ENCODE measurements around the gene MEF2C.

Gene MEF2C

DNA sequence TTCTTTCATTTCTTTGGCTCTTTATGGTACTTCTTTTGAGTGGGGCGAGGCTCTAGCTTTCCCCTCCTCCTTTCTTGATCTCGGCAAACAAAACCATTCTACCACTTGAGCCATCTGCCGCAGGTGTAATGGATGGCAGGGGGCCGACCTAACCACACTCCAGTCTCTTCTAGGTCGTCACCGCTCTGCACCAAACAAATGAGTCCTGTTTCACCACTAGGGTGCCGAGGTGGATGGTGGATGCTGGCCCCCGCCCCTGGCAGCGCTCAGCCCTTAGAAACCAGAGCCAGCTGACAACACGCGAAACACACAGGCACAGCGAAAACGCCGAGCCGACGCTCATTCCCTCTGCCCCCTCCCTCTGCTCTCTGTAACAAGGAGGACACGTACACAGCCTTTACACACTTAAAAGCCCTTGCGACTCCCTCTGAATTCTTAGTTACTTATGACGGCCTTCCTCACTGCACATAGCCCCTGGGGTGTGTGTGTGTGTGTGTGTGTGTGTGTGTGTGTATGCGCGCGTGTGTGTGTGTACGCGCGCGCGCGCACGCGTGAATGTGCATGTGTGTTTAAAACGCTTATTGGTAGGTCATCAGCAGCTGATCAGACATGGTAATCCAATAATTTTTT is 199.4 kb downstream of the MEF2C start:
- Histone ChIP-seq H3K4me3 (ENCODE audit: low read length) (no peak overlapping the region), H4K20me1 (ENCODE audit: control insufficient read depth, insufficient read depth, low read depth, low read length) (no peaks in the 10 kb centered on the region), H3K9me2 (replicated peaks; ENCODE audit: control insufficient read depth, low read length) (no peaks in the 10 kb centered on the region), H3K27me3 (ENCODE audit: control insufficient read depth, low read length) (no peaks in the 10 kb centered on the region), H3K4me2 (ENCODE audit: low read length) (no peak overlapping the region), H3K36me3 (ENCODE audit: control insufficient read depth, low read length) (no peaks in the 10 kb centered on the region; the same call in 1 of the 2 replicates), H3K79me2 (ENCODE audit: control insufficient read depth, low read length) (peaks cover 11% of the 10 kb centered on the region), H3K9me3 (ENCODE audit: control insufficient read depth, insufficient read depth, low read length) (no peaks in the 10 kb centered on the region), H3F3A (ENCODE audit: control insufficient read depth, insufficient read depth) (peaks cover 7% of the 10 kb centered on the region; the same call in 1 of the 2 replicates), H3K27ac (ENCODE audit: low read depth, low read length) (no peak overlapping the region), H3K4me1 (ENCODE audit: control insufficient read depth, low read length) (peaks cover 17% of the 10 kb centered on the region)
- TF ChIP-seq, protein P1, sequence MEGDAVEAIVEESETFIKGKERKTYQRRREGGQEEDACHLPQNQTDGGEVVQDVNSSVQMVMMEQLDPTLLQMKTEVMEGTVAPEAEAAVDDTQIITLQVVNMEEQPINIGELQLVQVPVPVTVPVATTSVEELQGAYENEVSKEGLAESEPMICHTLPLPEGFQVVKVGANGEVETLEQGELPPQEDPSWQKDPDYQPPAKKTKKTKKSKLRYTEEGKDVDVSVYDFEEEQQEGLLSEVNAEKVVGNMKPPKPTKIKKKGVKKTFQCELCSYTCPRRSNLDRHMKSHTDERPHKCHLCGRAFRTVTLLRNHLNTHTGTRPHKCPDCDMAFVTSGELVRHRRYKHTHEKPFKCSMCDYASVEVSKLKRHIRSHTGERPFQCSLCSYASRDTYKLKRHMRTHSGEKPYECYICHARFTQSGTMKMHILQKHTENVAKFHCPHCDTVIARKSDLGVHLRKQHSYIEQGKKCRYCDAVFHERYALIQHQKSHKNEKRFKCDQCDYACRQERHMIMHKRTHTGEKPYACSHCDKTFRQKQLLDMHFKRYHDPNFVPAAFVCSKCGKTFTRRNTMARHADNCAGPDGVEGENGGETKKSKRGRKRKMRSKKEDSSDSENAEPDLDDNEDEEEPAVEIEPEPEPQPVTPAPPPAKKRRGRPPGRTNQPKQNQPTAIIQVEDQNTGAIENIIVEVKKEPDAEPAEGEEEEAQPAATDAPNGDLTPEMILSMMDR (IDR thresholded peaks at IDR 0.05; ENCODE audit: low read depth, low read length, poor library complexity, severe bottlenecking) = no peak
- no peak for TF ChIP-seq EZH2phosphoT487 (IDR thresholded peaks at IDR 0.05; ENCODE audit: borderline replicate concordance, low read length)

DNA sequence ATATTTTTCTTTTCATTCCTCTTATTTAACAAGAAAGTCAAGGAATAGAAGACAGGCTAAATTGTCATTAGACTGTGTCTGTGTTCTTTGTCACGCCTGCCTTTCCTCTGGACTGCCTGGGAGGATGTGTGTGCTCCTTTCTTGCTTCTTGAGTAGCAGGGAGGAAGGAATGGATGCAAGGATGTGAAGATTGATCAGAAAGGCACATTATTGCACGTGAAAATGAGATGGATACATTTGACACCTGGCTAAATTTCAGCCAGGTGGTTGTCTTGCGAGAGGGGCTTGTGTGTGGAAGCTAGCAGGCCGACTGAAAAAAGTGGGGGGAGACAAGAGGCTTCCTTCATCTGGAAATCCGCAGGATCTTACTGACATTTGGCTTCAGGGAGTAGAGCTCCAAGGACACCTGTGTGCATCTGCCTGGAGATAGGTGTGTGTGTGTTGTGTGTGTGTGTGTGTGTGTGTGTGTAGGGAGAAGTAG is 200.1 kb downstream of the MEF2C start:
- H3K9me2 ChIP-seq (replicated peaks; ENCODE audit: control insufficient read depth, low read length) = no peaks in the 10 kb centered on the region
- H3K36me3 ChIP-seq (ENCODE audit: control insufficient read depth, low read length) = no peaks in the 10 kb centered on the region; the same call in 1 of the 2 replicates
- H3K4me2 ChIP-seq (ENCODE audit: low read length) = no peak overlapping the region
- TF ChIP-seq, protein P1 (IDR thresholded peaks at IDR 0.05; ENCODE audit: low read depth, low read length, poor library complexity, severe bottlenecking) = no peak
- TF ChIP-seq EZH2phosphoT487 (IDR thresholded peaks at IDR 0.05; ENCODE audit: borderline replicate concordance, low read length) = no peak
- no peak overlapping the region for H3K27ac ChIP-seq (ENCODE audit: low read depth, low read length)
- H4K20me1 ChIP-seq (ENCODE audit: control insufficient read depth, insufficient read depth, low read depth, low read length) = no peaks in the 10 kb centered on the region
- H3K27me3 ChIP-seq (ENCODE audit: control insufficient read depth, low read length) = no peaks in the 10 kb centered on the region
- peaks cover 7% of the 10 kb centered on the region; the same call in 1 of the 2 replicates for H3F3A ChIP-seq (ENCODE audit: control insufficient read depth, insufficient read depth)
- peaks cover 13% of the 10 kb centered on the region for H3K79me2 ChIP-seq (ENCODE audit: control insufficient read depth, low read length)
- H3K4me3 ChIP-seq (ENCODE audit: low read length) = no peak overlapping the region
- H3K4me1 ChIP-seq (ENCODE audit: control insufficient read depth, low read length) = peaks cover 18% of the 10 kb centered on the region
- no peaks in the 10 kb centered on the region for H3K9me3 ChIP-seq (ENCODE audit: control insufficient read depth, insufficient read depth, low read length)

DNA sequence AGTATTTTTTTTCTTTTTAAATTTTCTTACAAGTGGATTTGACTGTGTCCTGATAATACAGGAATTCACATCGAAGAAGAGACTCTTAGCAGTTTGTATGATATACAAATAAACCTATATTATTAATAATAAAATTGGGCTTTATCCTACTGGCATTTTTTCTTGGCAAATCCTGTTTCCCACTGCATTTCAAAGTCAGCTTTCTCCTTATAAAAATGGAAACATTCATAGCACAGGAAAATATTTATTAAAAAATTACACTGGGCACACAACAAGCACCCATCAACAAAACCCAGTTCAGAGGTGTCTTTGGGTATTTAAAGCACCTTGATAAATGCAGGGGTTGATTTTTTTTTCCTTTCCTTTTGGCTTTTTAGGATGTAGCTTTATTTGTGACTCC is 200.9 kb downstream of the MEF2C start:
- H4K20me1 ChIP-seq (ENCODE audit: control insufficient read depth, insufficient read depth, low read depth, low read length) = no peaks in the 10 kb centered on the region
- H3K4me3 ChIP-seq (ENCODE audit: low read length) = no peak overlapping the region
- H3K4me1 ChIP-seq (ENCODE audit: control insufficient read depth, low read length) = peaks cover 26% of the 10 kb centered on the region
- H3K27me3 ChIP-seq (ENCODE audit: control insufficient read depth, low read length) = no peaks in the 10 kb centered on the region
- peaks cover 7% of the 10 kb centered on the region; the same call in 1 of the 2 replicates for H3F3A ChIP-seq (ENCODE audit: control insufficient read depth, insufficient read depth)
- no peaks in the 10 kb centered on the region; the same call in 1 of the 2 replicates for H3K36me3 ChIP-seq (ENCODE audit: control insufficient read depth, low read length)
- H3K9me3 ChIP-seq (ENCODE audit: control insufficient read depth, insufficient read depth, low read length) = no peaks in the 10 kb centered on the region
- peaks cover 21% of the 10 kb centered on the region for H3K79me2 ChIP-seq (ENCODE audit: control insufficient read depth, low read length)
- H3K4me2 ChIP-seq (ENCODE audit: low read length) = no peak overlapping the region
- H3K27ac ChIP-seq (ENCODE audit: low read depth, low read length) = no peak overlapping the region
- TF ChIP-seq, protein P1 (IDR thresholded peaks at IDR 0.05; ENCODE audit: low read depth, low read length, poor library complexity, severe bottlenecking) = no peak
- no peak for TF ChIP-seq EZH2phosphoT487 (IDR thresholded peaks at IDR 0.05; ENCODE audit: borderline replicate concordance, low read length)
- H3K9me2 ChIP-seq (replicated peaks; ENCODE audit: control insufficient read depth, low read length) = no peaks in the 10 kb centered on the region

All from DOHH2 (cell line).